ENCODE data around the gene OVAAL. TPM values are rescaled to one million over a fixed set of nuclear protein-coding genes. Genes with fewer than 3 reads are reported as not detected.

Gene OVAAL
- total RNA-seq, 1 donor from 2014 or later, result not detected

- H3K4me3 Mint-ChIP-seq (ENCODE audit: unreplicated experiment), result no peak overlapping the region
- DNase-seq (ENCODE audit: low spot score), result no peak
- no peaks in the 10 kb centered on the region for H3K36me3 Mint-ChIP-seq (ENCODE audit: low read depth)
- TF ChIP-seq CTCF (IDR thresholded peaks at IDR 0.05), result no peak
- peaks cover 14% of the 10 kb centered on the region for H3K4me1 Mint-ChIP-seq (ENCODE audit: low read depth)
- no peak overlapping the region for H3K27ac Mint-ChIP-seq (ENCODE audit: unreplicated experiment)
- H3K27me3 Mint-ChIP-seq (ENCODE audit: low read depth), result peaks cover 4% of the 10 kb centered on the region
- H3K9me3 Mint-ChIP-seq (ENCODE audit: low read depth), result no peaks in the 10 kb centered on the region
Measured at GRCh38 chr1:180597520-180597919, 38.8 kb downstream of the OVAAL start.

GRCh38 chr1:180598333-180598974 lies 39.7 kb downstream of the OVAAL start:
- Mint-ChIP-seq H3K27me3 (ENCODE audit: low read depth) (peaks cover 4% of the 10 kb centered on the region), H3K36me3 (ENCODE audit: low read depth) (no peaks in the 10 kb centered on the region), H3K9me3 (ENCODE audit: low read depth) (no peaks in the 10 kb centered on the region), H3K4me3 (ENCODE audit: unreplicated experiment) (no peak overlapping the region), H3K4me1 (ENCODE audit: low read depth) (peaks cover 14% of the 10 kb centered on the region), H3K27ac (ENCODE audit: unreplicated experiment) (peak overlapping the region; percentile 78)
- no peak for TF ChIP-seq CTCF (IDR thresholded peaks at IDR 0.05)
- DNase-seq (ENCODE audit: low spot score), result no peak

- no peak for TF ChIP-seq CTCF (IDR thresholded peaks at IDR 0.05)
- peaks cover 14% of the 10 kb centered on the region for H3K4me1 Mint-ChIP-seq (ENCODE audit: low read depth)
- H3K4me3 Mint-ChIP-seq (ENCODE audit: unreplicated experiment), result no peak overlapping the region
- no peaks in the 10 kb centered on the region for H3K9me3 Mint-ChIP-seq (ENCODE audit: low read depth)
- H3K27ac Mint-ChIP-seq (ENCODE audit: unreplicated experiment), result peak overlapping the region; percentile 64
- DNase-seq (ENCODE audit: low spot score), result no peak
- H3K36me3 Mint-ChIP-seq (ENCODE audit: low read depth), result no peaks in the 10 kb centered on the region
- peaks cover 2% of the 10 kb centered on the region for H3K27me3 Mint-ChIP-seq (ENCODE audit: low read depth)
Measured at GRCh38 chr1:180600343-180600742, 41.6 kb downstream of the OVAAL start.

GRCh38 chr1:180601512-180601911 lies 42.7 kb downstream of the OVAAL start:
- no peak for TF ChIP-seq CTCF (IDR thresholded peaks at IDR 0.05)
- Mint-ChIP-seq H3K36me3 (ENCODE audit: low read depth) (no peaks in the 10 kb centered on the region), H3K27me3 (ENCODE audit: low read depth) (no peaks in the 10 kb centered on the region), H3K27ac (ENCODE audit: unreplicated experiment) (no peak overlapping the region), H3K9me3 (ENCODE audit: low read depth) (no peaks in the 10 kb centered on the region), H3K4me1 (ENCODE audit: low read depth) (peaks cover 14% of the 10 kb centered on the region), H3K4me3 (ENCODE audit: unreplicated experiment) (no peak overlapping the region)
- DNase-seq (ENCODE audit: low spot score), result no peak

- H3K27me3 Mint-ChIP-seq (ENCODE audit: low read depth), result no peaks in the 10 kb centered on the region
- DNase-seq (ENCODE audit: low spot score), result no peak
- no peaks in the 10 kb centered on the region for H3K36me3 Mint-ChIP-seq (ENCODE audit: low read depth)
- no peak for TF ChIP-seq CTCF (IDR thresholded peaks at IDR 0.05)
- no peak overlapping the region for H3K27ac Mint-ChIP-seq (ENCODE audit: unreplicated experiment)
- no peaks in the 10 kb centered on the region for H3K9me3 Mint-ChIP-seq (ENCODE audit: low read depth)
- no peak overlapping the region for H3K4me3 Mint-ChIP-seq (ENCODE audit: unreplicated experiment)
- peaks cover 9% of the 10 kb centered on the region for H3K4me1 Mint-ChIP-seq (ENCODE audit: low read depth)
Measured at GRCh38 chr1:180603223-180603849, 44.6 kb downstream of the OVAAL start.

Data from chondrocyte (in vitro differentiated cells).